Duodenal mucosa (tissue), 2 donors: ENCODE results near the gene SORT1.
A peak's percentile ranks its signal among the peaks of the same experiment; 100 is the strongest.

ENCODE experiments used
- H3K27ac ChIP-seq: one replicate; pipeline ENCODE4 v1.7.0; 2013; ENCODE audit warnings: low read depth, low read length
- H3K27me3 ChIP-seq, 2 donors: one replicate each; pipeline ENCODE4 v1.7.0; 2013; ENCODE audit warnings: low read length in 2 of 2, control low read depth in 1 of 2; ENCODE audit not compliant: insufficient read depth in 2 of 2, control insufficient read depth in 1 of 2
- H3K36me3 ChIP-seq, 2 donors: one replicate each; pipeline ENCODE4 v1.7.0; 2013; ENCODE audit warnings: low read length in 2 of 2, control low read depth in 1 of 2; ENCODE audit not compliant: insufficient read depth in 2 of 2, control insufficient read depth in 1 of 2
- H3K4me1 ChIP-seq, 2 donors: one replicate each; pipeline ENCODE4 v1.7.0; 2013; ENCODE audit warnings: low read length in 2 of 2, control low read depth in 1 of 2; ENCODE audit not compliant: insufficient read depth in 2 of 2, control insufficient read depth in 1 of 2
- H3K4me3 ChIP-seq, 2 donors: one replicate each; pipeline ENCODE4 v1.7.0; 2013; ENCODE audit warnings: low read length in 2 of 2, low read depth in 1 of 2
- H3K9ac ChIP-seq, 2 donors: one replicate each; pipeline ENCODE4 v1.7.0; 2013; ENCODE audit warnings: low read length in 2 of 2, low read depth in 1 of 2
- H3K9me3 ChIP-seq, 2 donors: one replicate each; pipeline ENCODE4 v1.7.0; 2013; ENCODE audit warnings: low read length in 2 of 2, control low read depth in 1 of 2; ENCODE audit not compliant: control insufficient read depth in 1 of 2

Gene SORT1

DNA sequence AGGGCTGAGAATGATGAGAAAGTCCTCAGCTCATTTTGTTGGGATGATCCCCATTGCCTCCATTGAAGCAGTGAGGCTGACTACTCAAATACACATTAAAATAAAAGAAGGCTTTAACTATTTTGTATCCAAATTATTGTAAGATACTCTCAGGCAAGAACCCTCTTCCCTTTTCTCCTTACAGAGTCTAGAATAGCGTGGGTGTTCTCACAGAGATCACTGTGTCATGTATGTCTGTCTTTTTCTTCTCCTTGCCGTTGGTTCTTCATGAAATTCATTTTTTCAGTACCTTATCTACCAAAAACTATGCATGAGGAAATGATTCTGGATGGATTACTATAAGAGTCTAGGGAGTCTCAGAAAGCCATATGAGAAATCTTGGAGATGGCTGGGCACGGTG is 30.1 kb downstream of the SORT1 start:
- H3K36me3 ChIP-seq = peaks cover 0 to 3% of the 10 kb centered on the region in 2 donors
- H3K27ac ChIP-seq = no peak overlapping the region
- no peaks in the 10 kb centered on the region for H3K27me3 ChIP-seq
- H3K4me3 ChIP-seq = no peak overlapping the region
- no peaks in the 10 kb centered on the region for H3K9me3 ChIP-seq
- no peak overlapping the region for H3K9ac ChIP-seq
- H3K4me1 ChIP-seq = peaks cover 19 to 30% of the 10 kb centered on the region in 2 donors

DNA sequence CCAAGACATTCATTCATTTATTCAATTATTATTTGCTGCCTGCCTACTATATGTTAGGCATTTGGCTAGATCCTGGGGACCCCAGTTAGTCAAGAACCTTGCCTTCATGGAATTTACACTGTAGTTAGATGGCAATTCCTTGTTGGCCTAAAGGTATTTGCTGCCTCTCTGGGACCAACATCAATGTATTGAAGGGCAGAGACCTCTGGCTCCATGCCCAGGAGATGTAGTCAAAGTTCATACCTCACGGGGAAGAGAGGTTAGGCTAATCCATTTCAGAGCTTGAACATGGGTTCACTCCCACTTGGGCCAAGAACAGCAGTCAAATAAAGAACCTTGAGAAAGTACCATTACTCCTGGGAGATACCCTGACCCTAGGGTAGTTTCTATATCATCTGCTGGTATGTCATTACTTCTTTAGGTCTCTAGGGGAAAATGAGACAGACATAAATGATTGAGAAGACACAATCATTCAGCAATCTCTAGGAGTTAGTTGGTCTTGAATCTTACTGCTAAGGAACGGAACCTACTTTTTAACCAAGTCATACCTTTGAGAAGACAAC is 32.0 kb downstream of the SORT1 start:
- Histone ChIP-seq H3K9me3 (no peaks in the 10 kb centered on the region), H3K9ac (no peak overlapping the region), H3K27ac (no peak overlapping the region), H3K4me1 (peaks cover 11 to 26% of the 10 kb centered on the region in 2 donors), H3K4me3 (no peak overlapping the region), H3K27me3 (no peaks in the 10 kb centered on the region), H3K36me3 (peaks cover 0 to 3% of the 10 kb centered on the region in 2 donors)

DNA sequence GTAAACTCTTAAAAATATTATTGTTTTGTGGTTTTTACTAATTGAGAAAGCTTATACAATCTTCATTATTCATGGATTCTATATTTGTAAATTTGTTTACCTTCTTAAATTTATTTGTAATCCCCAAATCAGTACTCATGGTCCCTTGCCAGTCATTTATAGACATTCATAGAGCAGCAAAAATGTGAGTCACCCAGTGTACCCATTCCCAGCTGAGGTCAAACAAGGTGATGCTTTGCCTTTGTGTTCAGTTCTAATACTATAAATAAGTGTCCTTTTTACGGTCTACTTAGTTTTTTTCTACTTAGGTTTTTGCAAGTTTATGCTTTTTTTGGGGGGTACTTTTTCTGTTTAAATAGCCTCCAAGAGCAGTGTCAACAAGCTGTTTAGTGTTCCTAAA is 36.1 kb downstream of the SORT1 start:
- Histone ChIP-seq H3K27ac (no peak overlapping the region), H3K27me3 (no peaks in the 10 kb centered on the region), H3K4me1 (peaks cover 17 to 27% of the 10 kb centered on the region in 2 donors), H3K4me3 (no peak overlapping the region), H3K36me3 (peaks cover 0 to 3% of the 10 kb centered on the region in 2 donors), H3K9ac (no peak overlapping the region), H3K9me3 (no peaks in the 10 kb centered on the region)

DNA sequence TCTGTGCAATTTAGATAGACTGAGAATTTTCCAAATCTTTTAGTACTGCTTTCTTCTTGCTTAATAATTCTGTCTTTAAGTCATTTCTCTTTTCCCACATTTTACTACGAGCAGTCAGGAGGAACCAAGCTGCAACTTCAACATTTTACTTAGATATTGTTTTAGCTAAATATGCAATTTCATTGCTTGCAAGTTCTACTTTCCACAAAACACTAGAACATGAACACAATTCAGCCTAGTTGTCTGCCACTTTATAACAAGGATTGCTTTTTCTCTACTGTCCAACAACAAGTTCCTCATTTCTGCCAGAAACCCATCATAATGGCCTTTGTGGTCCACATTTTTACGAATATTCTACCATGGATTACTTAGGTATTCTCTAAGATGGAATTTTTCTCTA is 36.6 kb downstream of the SORT1 start:
- Histone ChIP-seq H3K27ac (no peak overlapping the region), H3K4me3 (no peak overlapping the region), H3K9me3 (no peaks in the 10 kb centered on the region), H3K9ac (no peak overlapping the region), H3K27me3 (no peaks in the 10 kb centered on the region), H3K4me1 (peaks cover 16 to 27% of the 10 kb centered on the region in 2 donors), H3K36me3 (peaks cover 0 to 3% of the 10 kb centered on the region in 2 donors)

DNA sequence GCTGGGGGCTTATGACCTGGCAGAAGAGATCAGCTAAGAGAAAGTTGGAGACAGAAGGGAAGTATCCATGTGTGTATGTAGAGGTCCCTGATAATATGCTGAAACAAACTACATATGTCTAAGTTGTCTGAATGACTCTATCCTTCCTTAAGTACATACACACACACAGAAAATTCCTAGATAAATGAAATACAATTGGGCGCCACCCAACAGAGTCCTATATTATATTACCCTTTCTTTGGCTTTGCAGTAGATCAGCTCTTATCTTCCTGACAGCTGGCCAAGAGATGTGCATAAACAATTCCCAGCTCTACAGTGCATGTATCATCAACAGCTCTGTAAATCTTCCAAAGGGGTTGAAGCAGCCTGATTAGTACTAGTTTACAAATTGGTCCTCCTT is 40.1 kb downstream of the SORT1 start:
- H3K4me3 ChIP-seq = no peak overlapping the region
- H3K27ac ChIP-seq = no peak overlapping the region
- H3K36me3 ChIP-seq = peaks cover 0 to 7% of the 10 kb centered on the region in 2 donors
- H3K27me3 ChIP-seq = no peaks in the 10 kb centered on the region
- peaks cover 7 to 16% of the 10 kb centered on the region in 2 donors for H3K4me1 ChIP-seq
- no peak overlapping the region for H3K9ac ChIP-seq
- H3K9me3 ChIP-seq = no peaks in the 10 kb centered on the region

DNA sequence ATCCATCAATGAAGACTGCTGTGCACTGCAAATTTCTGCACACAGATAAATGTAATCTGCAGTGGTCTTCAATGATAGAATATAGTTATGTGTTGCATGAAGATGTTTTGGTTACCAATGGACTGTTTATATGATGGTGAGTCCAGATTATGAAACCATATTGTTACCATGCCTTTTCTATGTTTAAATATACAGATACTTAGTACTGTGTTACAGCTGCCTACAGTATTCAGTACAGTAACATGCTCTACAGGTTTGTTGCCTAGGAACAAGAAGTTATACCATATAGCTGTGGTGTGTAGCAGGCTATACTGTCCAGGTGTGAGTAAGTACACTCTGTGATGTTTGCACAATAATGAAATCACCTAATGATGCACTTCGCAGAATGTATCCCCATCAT is 40.8 kb downstream of the SORT1 start:
- H3K27ac ChIP-seq = no peak overlapping the region
- H3K4me1 ChIP-seq = peaks cover 12 to 23% of the 10 kb centered on the region in 2 donors
- peaks cover 0 to 7% of the 10 kb centered on the region in 2 donors for H3K36me3 ChIP-seq
- H3K4me3 ChIP-seq = no peak overlapping the region
- no peaks in the 10 kb centered on the region for H3K27me3 ChIP-seq
- H3K9ac ChIP-seq = no peak overlapping the region
- no peaks in the 10 kb centered on the region for H3K9me3 ChIP-seq

DNA sequence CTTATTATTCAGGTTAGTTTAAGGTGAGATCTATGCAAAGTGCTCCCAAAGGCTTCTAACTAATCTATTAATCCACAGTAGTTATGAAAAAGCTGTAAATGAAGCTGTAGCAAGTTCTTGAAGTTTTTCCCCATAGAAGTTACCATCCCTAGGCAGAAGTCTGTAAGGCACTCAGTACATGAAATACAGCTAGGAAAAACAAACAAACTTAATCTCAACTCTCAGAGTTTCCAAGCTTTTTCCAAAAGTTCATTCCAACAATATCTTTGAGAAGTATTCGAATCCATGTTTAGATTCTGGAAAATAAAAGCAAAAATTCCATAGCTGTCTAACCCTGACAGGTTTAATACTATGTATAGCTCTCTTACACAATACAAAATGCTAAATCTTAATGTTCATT is 41.2 kb downstream of the SORT1 start:
- H3K4me1 ChIP-seq = peaks cover 15 to 27% of the 10 kb centered on the region in 2 donors
- H3K27ac ChIP-seq = no peak overlapping the region
- H3K27me3 ChIP-seq = no peaks in the 10 kb centered on the region
- H3K4me3 ChIP-seq = no peak overlapping the region
- no peak overlapping the region for H3K9ac ChIP-seq
- no peaks in the 10 kb centered on the region for H3K9me3 ChIP-seq
- peaks cover 0 to 7% of the 10 kb centered on the region in 2 donors for H3K36me3 ChIP-seq

DNA sequence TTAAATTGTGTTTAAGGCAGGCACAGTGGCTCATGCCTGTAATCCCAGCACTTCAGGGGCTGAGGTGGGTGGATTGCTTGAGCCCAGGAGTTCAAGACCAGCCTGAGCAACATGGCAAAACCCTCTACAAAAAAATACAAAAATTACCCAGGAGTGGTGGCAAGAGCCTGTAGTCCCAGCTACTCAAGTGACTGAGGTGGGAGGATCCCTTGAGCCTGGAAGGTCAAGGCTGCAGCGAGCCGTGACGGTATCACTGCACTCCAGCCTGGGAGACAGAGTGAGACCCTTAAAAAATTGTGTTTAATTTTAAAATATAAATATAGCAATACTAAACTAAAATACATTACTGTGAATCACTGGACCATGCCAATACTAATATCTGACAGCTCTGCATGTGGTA is 42.8 kb downstream of the SORT1 start:
- H3K4me3 ChIP-seq = no peak overlapping the region
- H3K9me3 ChIP-seq = no peaks in the 10 kb centered on the region
- H3K27ac ChIP-seq = no peak overlapping the region
- H3K9ac ChIP-seq = no peak overlapping the region
- peaks cover 28 to 41% of the 10 kb centered on the region in 2 donors for H3K4me1 ChIP-seq
- no peaks in the 10 kb centered on the region for H3K27me3 ChIP-seq
- peaks cover 0 to 12% of the 10 kb centered on the region in 2 donors for H3K36me3 ChIP-seq

DNA sequence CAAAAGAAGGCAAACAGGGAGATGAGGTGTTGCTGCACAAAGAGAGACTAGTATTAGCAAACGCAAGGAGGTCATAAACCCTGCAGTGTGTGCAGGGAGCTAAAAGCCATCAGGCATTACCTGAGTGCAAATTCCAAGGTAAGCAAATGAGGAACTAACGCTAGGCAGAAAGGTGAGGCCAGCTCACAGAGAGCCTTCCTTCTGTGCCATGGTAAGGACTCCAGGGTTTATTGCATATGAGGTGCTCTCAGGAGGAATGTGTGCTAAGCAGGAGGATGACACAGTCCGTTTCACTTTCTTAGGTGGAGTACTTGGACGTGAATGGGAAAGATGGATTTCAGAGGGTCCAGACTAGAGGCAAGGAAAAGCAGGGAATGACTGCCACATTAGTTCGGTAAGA is 46.3 kb downstream of the SORT1 start:
- Histone ChIP-seq H3K4me1 (peaks cover 22 to 31% of the 10 kb centered on the region in 2 donors), H3K36me3 (peaks cover 0 to 29% of the 10 kb centered on the region in 2 donors), H3K4me3 (peak overlapping the region; percentile 7 to 27), H3K27me3 (no peaks in the 10 kb centered on the region), H3K9ac (peak overlapping the region in 1 of 2 donors; percentile 1), H3K9me3 (no peaks in the 10 kb centered on the region), H3K27ac (no peak overlapping the region)

DNA sequence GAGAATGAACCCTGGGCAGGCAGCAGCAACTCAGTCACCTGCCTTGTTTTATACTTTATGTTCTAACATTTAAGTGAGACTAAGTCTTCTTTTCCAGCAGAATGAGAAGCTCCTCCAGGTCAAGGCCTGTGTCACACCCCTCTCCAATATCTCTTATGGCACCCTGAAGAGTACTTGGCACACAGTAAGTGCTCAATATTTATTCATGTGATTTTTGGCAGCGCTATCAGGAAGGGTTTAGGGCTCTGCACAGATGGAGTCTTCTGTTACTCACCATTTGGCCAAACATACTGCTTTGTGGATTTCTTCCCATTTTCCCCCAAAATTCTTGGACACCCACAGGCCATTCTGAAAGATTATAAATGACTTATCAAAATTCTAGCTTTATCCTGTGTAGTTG is 47.1 kb downstream of the SORT1 start:
- Histone ChIP-seq H3K27me3 (no peaks in the 10 kb centered on the region), H3K4me3 (no peak overlapping the region), H3K4me1 (peaks cover 22 to 31% of the 10 kb centered on the region in 2 donors), H3K27ac (no peak overlapping the region), H3K36me3 (peaks cover 0 to 29% of the 10 kb centered on the region in 2 donors), H3K9ac (no peak overlapping the region), H3K9me3 (no peaks in the 10 kb centered on the region)
